K562 (cell line): ENCODE measurements around the gene ENG. TPM values are rescaled to one million over a fixed set of nuclear protein-coding genes. Genes with fewer than 3 reads are reported as not detected.

Source experiments
- ATAC-seq: fragments of 200-7000 bp; cut with Tn5 transposase; 3 replicates; pipeline ENCODE4 v1.9.1; 2020; ENCODE audit warnings: moderate library complexity
- BruUV-seq: library from RNA; stranded (reverse); fragments of 400-500 nt; replicated peaks from 2 replicates; lab custom pipeline; 2021; lab: Mats Ljungman, UMichigan
- CTCF ChIA-PET: fragments of 300-600 bp; formaldehyde crosslinking; extraction: SDS; loops from one replicate; lab custom pipeline; 2021; ENCODE audit warnings: low intra/inter-chr PET ratio; lab: Yijun Ruan, JAX
- POLR2A ChIA-PET: fragments of 300-600, 350-650 bp; sonication (Branson Sonifier 250); formaldehyde crosslinking; extraction: SDS; loops from one replicate; lab custom pipeline; 2021; ENCODE audit warnings: antibody characterized with exemption, inconsistent platforms; lab: Yijun Ruan, JAX
- DNase-seq, 4 experiments: peaks; one replicate each; pipeline versions ENCODE4 v3.0.0 to v3.0.0-alpha.2; 2011 to 2018; ENCODE audit warnings: low spot score in 3 of 4, mixed read lengths in 3 of 4; ENCODE audit errors: extremely low read depth in 1 of 4
- FAIRE-seq: peaks from 2 replicates; lab custom pipeline; 2011; peaks lifted over from hg19 to GRCh38; lab: Jason Lieb, UNC
- H2AFZ ChIP-seq: 2 replicates; pipeline ENCODE4 v1.6.0; 2011; ENCODE audit warnings: low read depth, low read length, control low read depth, inconsistent platforms
- H3K27ac ChIP-seq: fragments of 200-600 bp; 3 replicates; pipeline ENCODE4 v1.8.0; 2011; ENCODE audit warnings: low read depth, mild to moderate bottlenecking, control low read depth, inconsistent platforms, low read length, moderate library complexity, mixed read lengths; ENCODE audit errors: extremely low read depth
- H3K27me3 ChIP-seq, 2 experiments: fragments of 300-600 bp in 1 of 2; 2 replicates in 1 of 2; 3 replicates in 1 of 2; pipeline versions ENCODE4 v1.6.0 to v1.8.0; 2011; ENCODE audit warnings: inconsistent platforms in 2 of 2, low read length in 2 of 2, mild to moderate bottlenecking in 1 of 2, mixed read lengths in 1 of 2, moderate library complexity in 1 of 2; ENCODE audit not compliant: control insufficient read depth in 2 of 2, insufficient read depth in 2 of 2
- H3K36me3 ChIP-seq: fragments of 300-600 bp; 3 replicates; pipeline ENCODE4 v1.8.0; 2011; ENCODE audit warnings: mild to moderate bottlenecking, low read length, inconsistent platforms; ENCODE audit not compliant: control insufficient read depth, insufficient read depth
- H3K4me1 ChIP-seq, 2 experiments: fragments of 200-600 bp in 1 of 2; replicated peaks in 1 of 2; 2 replicates in 1 of 2; 3 replicates in 1 of 2; pipeline versions ENCODE4 v1.5.1 to v1.8.0; 2011; ENCODE audit warnings: inconsistent platforms in 2 of 2, low read length in 2 of 2, mild to moderate bottlenecking in 1 of 2, mixed read lengths in 1 of 2, moderate library complexity in 1 of 2; ENCODE audit not compliant: control insufficient read depth in 2 of 2, insufficient read depth in 2 of 2
- H3K4me2 ChIP-seq: 2 replicates; pipeline ENCODE4 v1.6.1; 2011; ENCODE audit warnings: low read length, control low read depth, inconsistent platforms, mixed read lengths; ENCODE audit not compliant: insufficient read depth
- H3K4me3 ChIP-seq: fragments of 200-600 bp; sonication (generic), shearing (Covaris generic); 2 replicates; pipeline ENCODE4 v1.5.1; 2016; ENCODE audit warnings: control low read depth, inconsistent platforms
- H3K79me2 ChIP-seq: fragments of 200-600 bp; 3 replicates; pipeline ENCODE4 v1.8.0; 2011; ENCODE audit warnings: low read length, inconsistent platforms; ENCODE audit not compliant: control insufficient read depth, insufficient read depth
- H3K9ac ChIP-seq, 2 experiments: 2 replicates each; pipeline versions ENCODE4 v1.6.0 to v1.6.1; 2011; ENCODE audit warnings: low read depth in 2 of 2, low read length in 2 of 2, control low read depth in 1 of 2, inconsistent platforms in 1 of 2, mild to moderate bottlenecking in 1 of 2, mixed read lengths in 1 of 2; ENCODE audit not compliant: insufficient read depth in 1 of 2
- H3K9me1 ChIP-seq: one replicate; pipeline ENCODE4 v1.6.0; 2011; ENCODE audit warnings: inconsistent platforms, mild to moderate bottlenecking, low read length, moderate library complexity; ENCODE audit not compliant: control insufficient read depth, insufficient read depth
- H3K9me3 ChIP-seq: replicated peaks from 2 replicates; pipeline ENCODE4 v1.5.1; 2011; ENCODE audit warnings: low read depth, low read length, inconsistent platforms; ENCODE audit not compliant: control insufficient read depth, insufficient read depth
- H4K20me1 ChIP-seq: replicated peaks from 2 replicates; pipeline ENCODE4 v1.6.1; 2011; ENCODE audit warnings: low read length, inconsistent platforms, mixed read lengths; ENCODE audit not compliant: control insufficient read depth, insufficient read depth
- BRF2 ChIP-seq: IDR thresholded peaks from 3 replicates; pipeline ENCODE4 v1.6.1; 2011; ENCODE audit warnings: borderline replicate concordance, mild to moderate bottlenecking; ENCODE audit not compliant: insufficient read length, insufficient read depth
- CHCHD3 ChIP-seq: fragments of 250-450 bp; sonication (Bioruptor Pico); IDR thresholded peaks from 2 replicates; pipeline ENCODE4 v2.1.2; 2022; ENCODE audit warnings: mild to moderate bottlenecking
- HCFC1 ChIP-seq: IDR thresholded peaks from 2 replicates; pipeline ENCODE4 v1.6.1; 2012; ENCODE audit warnings: low read depth, low read length, improper control_type of control experiment
- MAFF ChIP-seq: IDR thresholded peaks from 2 replicates; pipeline ENCODE4 v1.6.1; 2012; ENCODE audit warnings: low read length, improper control_type of control experiment
- ZBTB8A ChIP-seq: fragments of 450-650 bp; IDR thresholded peaks from 2 replicates; pipeline ENCODE4 v1.6.1; 2018; ENCODE audit warnings: mild to moderate bottlenecking, moderate library complexity; ENCODE audit not compliant: partially characterized antibody
- ZNF695 ChIP-seq: fragments of 450-650 bp; formaldehyde crosslinking; IDR thresholded peaks from 2 replicates; pipeline ENCODE4 v1.4.0; 2020; ENCODE audit warnings: mild to moderate bottlenecking, moderate library complexity
- WGBS: fragments of 100-300 bp; shearing (Covaris generic); methylation state at CpG from one replicate; pipeline ENCODE4 v1.1.6; 2016; ENCODE audit warnings: low coverage, mixed read lengths; ENCODE audit not compliant: insufficient coverage; ENCODE audit errors: missing lambda C conversion rate; 5-methylcytosine and 5-hydroxymethylcytosine counted together
- in situ Hi-C: fragments of 300-500 bp; cut with MboI; formaldehyde crosslinking; loops from 4 replicates; pipeline ENCODE4 v1.15.0; 2018; ENCODE audit warnings: inconsistent platforms, mixed read lengths
- intact Hi-C: fragments of 100-400 bp; cut with micrococcal nuclease; formaldehyde crosslinking; loops from 2 replicates; pipeline ENCODE4 v1.14.2; 2022
- polyA plus RNA-seq, 8 experiments: library from polyadenylated mRNA; depleted of rRNA in 4 of 8; stranded (reverse) in 5 of 8; unstranded in 3 of 8; fragments of >200 nt; fragmentation: Nextera tagmentation in 2 of 8; fragmentation: Illumina TruSeq in 1 of 8; extraction: Ambion mirVana in 2 of 8; extraction: Trizol in 1 of 8; gene quantifications; 2 replicates each; pipeline versions ENCODE4 v1.2.1 to v1.2.3, GENCODE V29; 2011 to 2014; ENCODE audit warnings: inconsistent platforms in 1 of 8, missing spikeins in 1 of 8
- total RNA-seq, 7 experiments: library from RNA; depleted of rRNA in 6 of 7; stranded (reverse); fragments of >200 nt in 6 of 7; fragmentation: Illumina TruSeq in 2 of 7; extraction: Trizol in 2 of 7; gene quantifications; 2 replicates each; pipeline versions ENCODE4 v1.2.1 to v1.2.3, GENCODE V29; 2011 to 2021; ENCODE audit warnings: low replicate concordance in 1 of 7
- TF ChIP-seq, protein P1 (sequence below): sonication (generic); formaldehyde crosslinking; IDR thresholded peaks from 2 replicates; pipeline ENCODE4 v1.8.0; 2023; ENCODE audit warnings: mild to moderate bottlenecking, missing genetic modification reagents
- TF ChIP-seq, protein P2 (sequence below): fragments of 250-450 bp; sonication (Bioruptor Pico); IDR thresholded peaks from 2 replicates; pipeline ENCODE4 v1.4.0; 2020; ENCODE audit warnings: mild to moderate bottlenecking, moderate library complexity, borderline replicate concordance

The ENG gene
- total and polyA plus RNA-seq, 9 of the 15 experiments (the other 6 are each of a cell fraction or from before 2014, with no cell fraction given) = 0.04 to 0.40 (median 0.14) TPM; not detected in 1

DNA sequence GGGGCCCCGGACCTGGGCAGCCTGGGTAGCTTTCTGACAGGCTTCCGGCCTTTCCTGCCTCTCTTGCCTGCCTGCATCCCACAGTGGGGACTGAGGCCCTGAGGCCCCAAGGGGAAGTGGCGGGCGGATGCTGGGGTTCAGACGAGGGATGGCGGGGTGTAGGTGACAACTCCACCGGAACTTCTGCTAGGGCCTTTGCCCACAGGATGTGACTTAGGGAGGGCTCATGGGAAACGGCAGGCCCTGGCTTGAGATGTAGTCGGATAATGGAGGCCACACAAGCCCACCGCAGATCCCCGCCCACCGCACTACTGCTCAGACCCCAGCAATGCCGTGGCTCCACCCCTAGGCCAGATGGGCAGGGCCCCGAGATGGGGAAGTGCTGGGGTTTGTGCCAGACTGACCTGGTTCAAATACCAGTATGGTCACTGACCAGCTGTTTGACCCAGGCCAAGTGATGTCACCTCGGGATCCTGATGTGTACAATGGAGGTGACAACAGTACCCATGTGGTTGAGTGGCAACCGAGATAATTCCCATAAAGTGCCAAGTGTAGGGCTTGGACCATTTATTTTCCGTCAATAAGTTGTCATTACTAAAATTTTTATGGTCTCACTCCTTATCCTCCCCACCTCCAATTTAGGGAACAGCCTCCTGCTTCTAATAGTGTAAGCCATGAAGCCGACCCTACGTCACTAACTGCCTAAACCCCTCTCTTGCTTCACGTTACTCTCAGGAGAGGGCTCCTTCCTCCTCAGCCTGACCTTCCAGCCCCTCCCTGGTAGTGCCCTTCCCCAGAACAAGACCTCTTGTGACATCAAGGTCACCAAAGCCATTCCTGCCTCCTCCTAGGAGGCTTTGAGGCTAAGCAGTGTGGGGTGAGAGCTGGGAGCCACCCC, 71.1 kb downstream of the ENG start (continued):
- no peak for TF ChIP-seq BRF2
- TF ChIP-seq, all 486 proteins: peak for 2

DNA sequence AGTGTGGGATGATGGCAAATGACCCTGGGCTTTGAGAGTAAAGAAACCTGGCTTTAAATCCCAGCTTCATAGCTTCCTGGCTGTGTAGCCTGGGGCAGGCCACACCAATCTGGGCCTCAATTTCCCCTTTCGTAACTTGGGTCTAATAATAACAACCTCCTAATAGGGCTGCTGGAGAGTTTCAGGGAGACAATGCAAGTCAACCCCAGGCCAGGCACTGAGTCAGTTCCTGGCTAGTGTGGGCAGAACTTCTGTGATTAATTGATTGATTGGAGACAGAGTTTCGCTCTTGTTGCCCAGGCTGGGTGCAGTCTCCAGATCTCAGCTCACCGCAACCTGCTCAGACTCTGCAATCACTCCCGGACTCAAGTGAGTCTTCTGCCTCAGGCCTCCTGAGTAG, 72.7 kb downstream of the ENG start:
- Histone ChIP-seq H3K27ac (no peak overlapping the region), H3K4me2 (no peak overlapping the region), H3K27me3 (no peaks in the 10 kb centered on the region), H4K20me1 (peaks cover 5% of the 10 kb centered on the region; the same call in 1 of the 2 replicates), H2AFZ (no peak overlapping the region), H3K4me3 (no peak overlapping the region), H3K36me3 (peaks cover under 1% of the 10 kb centered on the region; the same call in 2 of the 3 replicates), H3K9me3 (no peaks in the 10 kb centered on the region), H3K9ac (no peak overlapping the region), H3K9me1 (no peaks in the 10 kb centered on the region), H3K79me2 (peaks cover 10% of the 10 kb centered on the region), H3K4me1 (peaks cover 16 to 51% of the 10 kb centered on the region in 2 experiments)
- WGBS = 83% methylated on average over 4 of the region's 4 CpGs
- TF ChIP-seq ZBTB8A (no peak), ZNF695 (no peak), CHCHD3 (no peak), HCFC1 (no peak), MAFF (no peak)
- TF ChIP-seq, protein P1, sequence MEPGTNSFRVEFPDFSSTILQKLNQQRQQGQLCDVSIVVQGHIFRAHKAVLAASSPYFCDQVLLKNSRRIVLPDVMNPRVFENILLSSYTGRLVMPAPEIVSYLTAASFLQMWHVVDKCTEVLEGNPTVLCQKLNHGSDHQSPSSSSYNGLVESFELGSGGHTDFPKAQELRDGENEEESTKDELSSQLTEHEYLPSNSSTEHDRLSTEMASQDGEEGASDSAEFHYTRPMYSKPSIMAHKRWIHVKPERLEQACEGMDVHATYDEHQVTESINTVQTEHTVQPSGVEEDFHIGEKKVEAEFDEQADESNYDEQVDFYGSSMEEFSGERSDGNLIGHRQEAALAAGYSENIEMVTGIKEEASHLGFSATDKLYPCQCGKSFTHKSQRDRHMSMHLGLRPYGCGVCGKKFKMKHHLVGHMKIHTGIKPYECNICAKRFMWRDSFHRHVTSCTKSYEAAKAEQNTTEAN = no peak
- TF ChIP-seq, protein P2, sequence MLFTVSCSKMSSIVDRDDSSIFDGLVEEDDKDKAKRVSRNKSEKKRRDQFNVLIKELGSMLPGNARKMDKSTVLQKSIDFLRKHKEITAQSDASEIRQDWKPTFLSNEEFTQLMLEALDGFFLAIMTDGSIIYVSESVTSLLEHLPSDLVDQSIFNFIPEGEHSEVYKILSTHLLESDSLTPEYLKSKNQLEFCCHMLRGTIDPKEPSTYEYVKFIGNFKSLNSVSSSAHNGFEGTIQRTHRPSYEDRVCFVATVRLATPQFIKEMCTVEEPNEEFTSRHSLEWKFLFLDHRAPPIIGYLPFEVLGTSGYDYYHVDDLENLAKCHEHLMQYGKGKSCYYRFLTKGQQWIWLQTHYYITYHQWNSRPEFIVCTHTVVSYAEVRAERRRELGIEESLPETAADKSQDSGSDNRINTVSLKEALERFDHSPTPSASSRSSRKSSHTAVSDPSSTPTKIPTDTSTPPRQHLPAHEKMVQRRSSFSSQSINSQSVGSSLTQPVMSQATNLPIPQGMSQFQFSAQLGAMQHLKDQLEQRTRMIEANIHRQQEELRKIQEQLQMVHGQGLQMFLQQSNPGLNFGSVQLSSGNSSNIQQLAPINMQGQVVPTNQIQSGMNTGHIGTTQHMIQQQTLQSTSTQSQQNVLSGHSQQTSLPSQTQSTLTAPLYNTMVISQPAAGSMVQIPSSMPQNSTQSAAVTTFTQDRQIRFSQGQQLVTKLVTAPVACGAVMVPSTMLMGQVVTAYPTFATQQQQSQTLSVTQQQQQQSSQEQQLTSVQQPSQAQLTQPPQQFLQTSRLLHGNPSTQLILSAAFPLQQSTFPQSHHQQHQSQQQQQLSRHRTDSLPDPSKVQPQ (CRISPR knock-in tag) = no peak
- POLR2A ChIA-PET = interaction anchor here (1.8 kb wide), 1 partner anchor 11 kb away, joined by 7 read pairs; no protein-coding TSS in a partner anchor
- no peak for FAIRE-seq
- CTCF ChIA-PET = no interaction called here
- intact Hi-C loops (no loop called here), in situ Hi-C loops (loop anchor here (5.0 kb wide), 1 partner anchor 45 kb away; the partner anchor contains the start of gene TOR2A)
- BruUV-seq = no TSS peak
- no peak for ATAC-seq
- no peak for DNase-seq
